HG02759 (cell line): Measurements from ENCODE around the gene CNDP2.

ENCODE experiments used
- ATAC-seq: cut with Tn5 transposase; IDR thresholded peaks from one replicate; pipeline ENCODE4 v1.9.1; 2021; ENCODE audit warnings: mild to moderate bottlenecking, moderate library complexity; ENCODE audit not compliant: unreplicated experiment

Gene CNDP2

DNA sequence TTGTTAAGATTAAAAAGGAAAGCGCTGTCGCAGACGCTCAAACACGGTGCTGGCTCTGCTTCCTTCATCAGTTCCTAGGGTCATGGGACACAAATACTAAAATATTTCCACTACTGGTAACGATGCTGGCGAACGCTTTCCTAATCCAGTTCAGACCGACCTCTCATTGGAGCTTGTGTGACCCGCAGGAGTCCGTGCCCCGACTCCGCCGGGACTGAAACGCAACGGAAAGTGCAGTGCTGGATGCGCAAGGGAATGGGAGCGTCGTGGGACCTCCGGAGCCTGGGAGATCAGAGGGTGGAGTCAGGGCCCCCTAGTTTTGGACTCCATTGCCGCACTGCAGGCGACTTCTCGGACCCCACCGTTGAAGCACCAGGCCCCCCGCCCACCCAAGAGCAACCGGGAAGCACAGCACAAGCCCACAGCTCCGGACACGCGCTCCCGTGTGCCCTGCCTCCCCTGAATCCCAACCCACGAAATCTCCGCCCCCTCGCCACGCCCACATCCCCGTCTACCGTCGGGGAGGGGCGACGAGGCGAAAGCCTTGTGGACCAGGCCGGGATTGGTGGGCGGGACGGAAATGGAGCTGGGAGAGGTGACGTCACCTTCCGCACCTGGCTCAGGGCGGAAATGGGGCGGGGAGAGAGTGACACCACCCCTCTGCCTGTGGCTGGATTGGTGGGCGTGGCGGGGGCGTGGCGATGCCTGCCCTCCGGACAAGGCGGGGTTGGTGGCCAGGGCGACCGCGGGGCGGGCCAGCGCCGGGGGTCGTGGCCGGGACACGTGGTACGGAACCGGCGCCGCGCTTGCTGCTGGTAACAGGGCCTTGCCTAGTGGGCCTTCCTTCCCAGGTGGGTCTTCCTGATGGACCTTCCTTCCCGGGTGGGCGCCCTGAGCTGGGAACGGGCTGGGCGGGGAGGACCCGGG is at the start of gene CNDP2:
Gene CNDP2, plus strand, starts transcription at position 783 of the 927 bp plus-strand sequence. CDS start 3,611 bp downstream, outside the sequence.
- ATAC-seq, result peak; percentile 79

DNA sequence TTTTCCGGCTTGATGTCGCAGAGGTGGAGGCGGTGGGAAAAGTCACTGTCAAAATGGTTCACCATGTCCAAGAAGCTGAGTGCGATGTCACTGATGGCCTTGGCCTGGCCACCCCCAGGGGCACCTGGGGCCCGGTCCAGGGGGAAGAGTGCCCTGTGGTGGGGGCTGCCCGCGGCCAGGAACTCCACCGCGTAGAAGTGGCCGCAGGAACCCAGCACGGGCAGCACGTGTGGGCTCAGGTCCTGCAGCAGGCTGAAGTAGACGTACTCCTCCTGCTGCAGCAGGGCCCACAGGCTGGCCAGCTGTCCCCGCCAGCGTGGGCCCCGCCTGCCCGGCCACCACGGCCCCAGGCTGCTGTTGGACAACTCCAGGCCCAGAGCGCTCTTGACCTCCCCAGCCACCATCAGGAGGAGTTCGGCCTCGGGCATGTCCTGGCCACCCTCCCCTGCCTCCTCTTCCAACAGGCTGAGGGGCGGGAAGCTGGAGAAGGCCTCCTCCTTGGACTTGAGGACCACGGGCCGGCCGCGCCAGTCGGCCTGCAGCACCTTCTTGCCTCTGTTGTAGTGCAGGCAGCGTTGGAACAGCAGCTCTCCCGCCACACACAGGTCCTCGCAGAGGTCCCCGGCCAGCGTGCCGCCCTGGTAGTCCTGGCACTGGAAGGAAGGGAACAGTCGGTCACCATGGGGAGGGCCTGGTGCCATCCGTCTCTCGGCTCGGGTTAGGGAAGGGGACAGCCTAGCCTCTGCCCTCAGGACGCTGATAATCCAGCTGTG is 49.3 kb upstream of the CNDP2 start:
- ATAC-seq, result no peak

DNA sequence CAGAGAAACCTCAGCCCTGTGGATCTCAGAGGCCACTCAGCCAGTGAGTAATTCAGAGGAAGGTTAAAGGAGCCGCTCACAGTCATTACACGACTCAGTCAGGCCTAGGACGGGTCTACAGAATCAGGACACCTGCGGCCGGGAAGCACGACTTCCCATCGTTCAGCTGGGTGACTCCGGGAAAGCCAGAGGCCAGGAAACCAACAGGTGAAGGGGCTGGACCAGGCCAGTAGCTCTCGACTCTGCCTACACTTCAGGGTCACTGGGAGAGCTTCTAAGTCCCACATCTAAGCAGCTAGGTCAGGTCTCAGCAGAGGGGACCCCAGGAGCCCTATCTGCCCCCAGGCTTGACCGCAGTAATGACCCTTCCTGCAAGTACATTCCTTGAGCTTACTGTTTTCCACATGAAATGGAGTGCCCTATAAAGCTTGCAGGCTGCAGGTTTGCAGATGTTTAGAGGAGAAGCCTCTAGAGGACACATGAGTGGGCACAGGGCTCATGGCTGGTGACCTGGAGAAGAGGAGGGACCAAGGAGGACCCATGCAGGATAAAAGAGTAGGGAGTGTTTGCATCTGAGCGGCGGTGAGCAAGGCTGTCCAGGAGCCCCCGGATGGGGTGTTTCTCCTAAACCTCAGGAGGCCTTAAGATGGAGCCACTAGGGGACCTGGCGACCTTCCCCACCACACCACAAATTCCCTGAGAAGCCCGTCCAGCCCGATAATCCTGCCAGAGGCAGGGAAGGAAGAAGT is 48.6 kb upstream of the CNDP2 start:
- ATAC-seq, result no peak

DNA sequence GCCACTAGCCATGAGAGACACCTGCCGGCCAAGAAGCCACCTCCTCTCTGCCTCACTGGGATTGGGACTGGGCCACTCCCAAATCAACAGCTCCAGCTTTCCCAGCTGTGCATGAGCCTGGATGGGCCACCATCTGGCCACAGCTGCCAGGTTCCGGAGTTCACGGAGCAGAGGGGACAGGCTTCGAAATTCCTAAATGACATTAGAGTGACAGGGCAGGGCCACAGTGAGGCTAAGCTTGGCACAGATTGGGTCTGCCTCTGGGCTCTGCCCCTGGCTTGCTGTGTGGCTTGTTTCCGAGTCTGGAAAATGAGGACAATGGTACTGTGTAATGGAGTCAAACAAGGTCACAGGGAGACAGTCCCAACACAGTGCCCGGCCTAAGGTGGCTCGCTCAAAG is 45.5 kb upstream of the CNDP2 start:
- ATAC-seq, result no peak

DNA sequence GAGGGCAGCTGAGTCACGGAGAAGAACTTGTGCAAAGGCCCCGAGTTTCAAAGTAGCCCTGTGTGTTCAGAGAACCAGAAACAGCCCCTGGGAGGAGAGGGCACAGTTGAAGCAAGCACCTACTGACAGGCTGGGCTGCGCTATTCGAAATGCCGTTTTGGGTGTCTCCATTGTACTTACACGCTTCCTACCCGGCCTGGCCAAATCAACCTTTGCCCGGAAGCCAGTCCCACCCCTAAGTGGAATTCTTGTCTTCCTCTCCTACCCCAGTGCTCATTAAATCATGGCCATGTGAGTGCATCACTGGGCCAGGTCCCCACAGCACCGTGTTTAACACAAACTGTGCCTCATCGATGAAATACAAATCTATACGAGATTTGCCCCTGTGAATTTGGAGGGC is 45.0 kb upstream of the CNDP2 start:
- ATAC-seq, result no peak

DNA sequence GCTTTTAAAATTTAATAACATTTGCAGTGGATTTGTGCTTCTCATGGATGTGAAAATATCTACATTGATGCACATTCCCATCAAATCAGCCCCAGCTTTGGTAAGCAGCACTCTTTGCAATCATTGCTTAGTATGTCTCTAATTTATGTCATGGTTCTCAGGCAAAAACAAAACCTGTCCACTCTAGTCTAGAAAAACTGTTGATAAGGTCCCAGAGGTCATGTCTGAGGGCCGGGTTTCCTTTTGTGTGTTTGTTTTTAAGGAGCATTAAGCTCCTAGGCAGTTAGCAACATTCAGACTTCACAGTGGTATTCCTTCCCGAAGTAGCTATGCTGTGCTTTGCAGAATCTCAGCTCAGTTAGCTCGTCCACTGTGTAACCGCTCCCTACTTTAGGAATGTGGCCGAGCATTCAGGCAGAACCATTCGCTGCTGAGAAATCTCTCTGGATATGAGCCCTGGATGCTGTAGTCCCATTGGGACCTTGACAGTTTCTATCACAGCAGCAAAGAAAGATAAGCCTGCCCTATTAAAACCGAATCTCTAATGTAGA is 43.1 kb upstream of the CNDP2 start:
- no peak for ATAC-seq

DNA sequence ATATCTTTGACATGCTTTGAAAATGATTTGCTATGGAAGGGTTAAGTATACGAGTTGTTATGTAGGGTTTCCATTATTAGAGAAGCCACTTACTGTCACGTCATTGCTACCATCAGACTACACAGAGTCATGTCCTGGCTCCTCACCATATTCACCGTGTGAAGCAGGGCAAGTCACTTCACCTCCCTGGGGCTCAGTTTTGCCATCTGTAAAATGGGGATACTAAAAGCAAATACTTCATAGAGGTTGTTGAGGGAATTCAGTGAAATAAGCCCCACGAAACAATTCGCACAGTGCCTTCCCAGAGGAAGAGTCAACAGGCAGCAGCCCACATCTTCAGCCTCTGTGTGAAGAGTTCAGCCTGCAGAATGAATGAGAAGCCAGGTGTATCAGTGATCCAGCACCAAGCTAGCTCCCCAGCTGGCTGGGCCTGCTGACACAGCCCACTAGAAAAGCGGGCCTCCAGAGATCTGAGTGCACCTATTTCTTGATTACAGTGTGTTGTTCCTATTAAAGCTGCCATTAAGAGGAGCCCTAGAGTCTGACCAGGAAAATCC is 42.4 kb upstream of the CNDP2 start:
- no peak for ATAC-seq

DNA sequence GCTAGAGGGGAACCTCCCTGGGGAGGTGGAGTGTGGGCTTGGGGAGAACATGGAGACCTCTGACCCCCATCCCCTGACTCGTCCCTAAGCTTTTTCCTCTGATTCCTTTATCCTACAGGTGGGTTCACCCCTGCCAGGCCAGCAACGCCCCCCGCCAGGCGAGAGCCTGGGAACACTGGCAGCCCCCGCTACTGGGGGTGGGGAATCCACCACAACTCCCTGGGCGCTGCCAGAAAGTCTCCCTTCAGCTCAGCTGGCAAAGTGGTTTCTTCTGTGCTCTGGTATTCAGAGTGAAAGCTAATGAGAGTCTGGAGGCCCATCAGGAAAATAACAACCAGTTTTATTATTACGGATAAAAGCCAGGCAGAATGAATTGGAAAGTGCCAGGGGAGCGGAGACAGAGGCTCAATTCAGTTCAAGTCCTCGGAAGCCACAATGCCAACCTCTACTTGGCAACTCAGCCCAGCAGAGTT is 41.8 kb upstream of the CNDP2 start:
- ATAC-seq, result no peak

DNA sequence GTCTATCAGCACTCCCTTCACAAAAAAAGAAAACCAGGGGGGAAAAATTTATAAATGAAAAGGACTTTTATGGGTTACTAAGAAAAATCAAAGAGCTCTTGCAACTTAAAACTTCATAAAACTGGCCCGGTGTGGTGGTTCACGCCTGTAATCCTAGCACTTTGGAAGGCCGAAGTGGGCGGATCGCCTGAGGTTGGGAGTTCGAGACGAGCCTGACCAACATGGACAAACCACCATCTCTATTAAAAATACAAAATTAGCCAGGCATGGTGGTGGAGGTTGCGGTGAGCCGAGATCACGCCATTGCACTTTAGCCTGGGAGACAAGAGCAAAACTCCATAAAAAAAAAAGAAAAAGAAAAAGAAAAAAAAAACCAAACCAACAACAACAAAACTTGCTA is 40.8 kb upstream of the CNDP2 start:
- no peak for ATAC-seq

DNA sequence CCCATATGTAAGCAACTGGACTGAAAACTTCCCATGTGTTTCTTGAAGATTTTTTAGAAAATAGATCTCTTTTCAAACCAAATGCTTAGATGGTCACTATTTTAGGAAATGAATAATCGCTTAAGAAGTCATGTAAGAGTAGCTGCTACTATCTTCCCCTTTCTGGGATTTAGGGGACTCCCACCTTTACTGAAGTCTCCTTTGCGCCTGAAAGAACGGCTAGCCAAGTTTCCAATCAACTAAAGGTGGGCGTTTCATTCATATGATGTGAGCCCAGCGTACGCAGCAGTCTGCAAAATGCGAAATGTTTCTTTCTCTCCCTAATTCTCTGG is 40.2 kb upstream of the CNDP2 start:
- ATAC-seq, result no peak

DNA sequence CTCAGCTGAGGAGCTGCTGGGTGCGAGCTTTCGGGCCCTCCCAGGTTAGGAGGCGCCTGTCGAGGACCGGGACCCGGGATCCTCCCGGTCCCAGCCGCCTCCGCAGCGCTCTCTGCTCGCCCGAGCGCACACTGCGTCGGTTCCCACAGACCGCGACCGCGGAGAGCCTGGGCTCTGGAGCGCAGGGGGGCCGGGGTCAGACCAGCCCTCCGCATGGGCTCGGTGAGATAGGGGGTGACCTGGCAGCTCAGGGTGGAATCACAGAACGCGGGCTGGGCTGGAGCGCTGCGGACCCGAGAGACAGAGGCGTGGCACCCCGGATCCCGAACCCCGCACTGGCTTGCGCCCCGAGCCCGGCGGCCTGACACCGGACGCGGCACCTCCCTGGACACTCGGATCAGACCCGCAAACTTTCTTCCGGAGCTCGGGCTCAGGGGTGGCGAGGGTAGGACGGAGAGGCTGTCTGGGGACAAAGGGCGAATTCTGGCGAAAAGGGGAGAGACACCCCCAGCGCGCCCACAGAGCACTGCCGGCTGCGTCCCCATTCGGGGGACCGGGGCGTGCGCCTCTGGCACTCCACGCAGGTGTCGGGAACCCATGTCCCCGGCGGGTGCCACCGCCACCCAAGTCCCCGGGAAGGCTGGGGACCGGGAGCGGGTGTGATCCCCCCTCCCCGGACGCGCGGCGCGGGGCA is 39.7 kb upstream of the CNDP2 start:
- no peak for ATAC-seq

DNA sequence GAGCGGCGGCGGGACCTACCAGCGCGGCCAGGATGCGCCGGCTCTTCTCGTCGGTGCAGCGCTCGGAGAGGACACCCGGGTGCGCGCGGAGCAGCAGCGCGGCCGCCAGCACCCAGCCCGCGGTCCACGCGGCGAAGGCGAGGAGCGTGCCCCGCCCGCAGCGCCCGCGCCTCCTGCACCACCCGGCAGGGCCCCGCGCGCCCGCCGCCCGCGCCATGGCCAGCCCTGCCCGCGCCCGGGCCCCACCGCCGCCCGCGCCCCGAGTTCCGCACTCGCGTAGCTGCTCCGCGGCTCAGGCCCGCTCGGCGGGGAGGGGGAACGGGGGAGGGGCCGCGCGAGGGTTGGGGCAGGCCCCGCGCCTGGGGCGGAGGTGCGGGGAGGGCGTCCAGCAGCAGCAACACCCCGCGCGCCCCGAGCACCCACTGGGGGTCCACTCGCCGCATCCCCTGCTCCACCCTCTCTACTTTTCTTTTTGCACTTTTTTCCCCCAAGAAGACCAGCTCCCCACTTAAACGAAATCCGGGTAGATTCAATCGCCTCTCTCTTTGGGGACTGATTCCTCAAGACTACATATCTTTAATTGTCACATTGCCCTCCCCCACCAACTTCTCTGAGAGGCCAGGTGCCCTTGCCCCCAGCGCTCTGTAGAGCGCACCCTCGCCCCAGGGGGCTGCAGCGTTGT is 39.0 kb upstream of the CNDP2 start, which contains the start of gene DIPK1C:
Gene DIPK1C, minus strand, starts transcription at position 266 of the 682 bp plus-strand sequence. Its CDS starts 49 bp downstream, at position 217.
- ATAC-seq, result no peak

DNA sequence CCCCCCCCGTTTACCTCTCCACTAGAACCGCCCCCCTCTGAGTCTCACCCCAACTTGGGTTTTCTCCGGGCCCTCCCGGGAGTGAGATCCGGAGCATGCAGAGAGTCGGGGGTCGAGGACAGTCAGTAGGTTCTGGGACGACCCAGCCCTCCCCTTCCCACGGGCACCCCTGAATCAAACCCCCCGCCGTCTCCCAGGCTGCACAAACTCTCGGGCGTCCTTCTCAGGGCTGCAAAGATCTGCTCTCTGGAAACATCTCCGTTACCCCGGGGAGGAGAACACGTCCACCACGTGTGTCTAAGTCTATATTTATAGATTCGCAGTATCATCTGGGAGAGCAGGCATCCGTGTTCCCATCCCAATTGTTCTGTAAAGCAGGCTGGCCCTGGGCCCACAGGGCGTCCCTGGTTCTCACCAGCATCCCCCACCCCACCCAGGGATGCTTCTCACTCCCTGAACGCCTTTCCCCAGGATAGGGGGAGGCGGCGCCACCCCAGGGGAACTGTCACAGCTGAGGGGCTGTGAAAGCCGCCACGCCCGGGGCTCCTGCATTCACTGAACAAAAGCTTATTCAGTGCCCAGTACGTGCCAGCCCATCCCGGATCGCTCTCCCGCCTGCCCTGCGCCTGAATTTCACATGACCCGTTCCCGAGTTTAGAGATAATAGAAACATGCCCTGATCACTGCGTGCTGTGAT is 38.3 kb upstream of the CNDP2 start:
- no peak for ATAC-seq

DNA sequence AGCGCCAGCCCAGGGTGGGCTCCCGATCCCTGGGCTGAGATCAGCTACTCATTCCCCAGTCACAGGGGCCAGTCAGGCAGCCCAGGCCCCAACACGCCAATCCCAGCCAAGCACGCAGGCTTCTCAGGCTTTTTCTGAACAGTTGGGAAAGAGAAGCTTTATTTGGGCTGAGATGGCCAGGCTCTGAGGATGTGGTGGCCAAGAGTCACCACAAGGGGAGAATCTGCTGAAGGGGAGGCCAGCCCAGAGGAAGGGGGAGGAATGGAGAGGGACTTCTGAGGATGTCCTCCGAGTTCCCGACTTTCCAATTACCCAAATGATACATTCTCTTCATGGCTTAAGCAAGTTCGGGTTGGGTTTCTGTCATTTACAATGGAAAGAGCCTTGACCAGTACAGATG is 36.3 kb upstream of the CNDP2 start:
- ATAC-seq, result no peak

DNA sequence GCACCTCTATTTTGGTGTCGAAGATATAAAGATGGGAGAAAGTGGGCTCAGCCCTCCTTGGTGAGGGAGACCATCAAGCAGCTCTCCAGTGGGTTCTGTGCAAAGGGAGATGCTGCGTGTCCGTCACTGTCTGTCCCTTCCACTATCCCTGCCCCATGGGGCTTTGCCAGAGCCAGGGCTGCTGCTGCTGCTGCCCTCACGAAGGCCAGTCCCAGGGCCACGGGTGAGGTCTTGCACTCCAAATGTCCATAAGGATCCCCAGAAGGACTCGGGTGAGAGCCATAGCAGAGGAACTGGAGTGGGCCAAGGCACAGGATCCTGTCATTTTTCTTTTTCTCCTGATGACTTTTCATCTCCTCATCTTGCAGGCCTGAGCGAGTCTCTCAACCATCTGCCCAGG is 35.3 kb upstream of the CNDP2 start:
- ATAC-seq, result no peak

DNA sequence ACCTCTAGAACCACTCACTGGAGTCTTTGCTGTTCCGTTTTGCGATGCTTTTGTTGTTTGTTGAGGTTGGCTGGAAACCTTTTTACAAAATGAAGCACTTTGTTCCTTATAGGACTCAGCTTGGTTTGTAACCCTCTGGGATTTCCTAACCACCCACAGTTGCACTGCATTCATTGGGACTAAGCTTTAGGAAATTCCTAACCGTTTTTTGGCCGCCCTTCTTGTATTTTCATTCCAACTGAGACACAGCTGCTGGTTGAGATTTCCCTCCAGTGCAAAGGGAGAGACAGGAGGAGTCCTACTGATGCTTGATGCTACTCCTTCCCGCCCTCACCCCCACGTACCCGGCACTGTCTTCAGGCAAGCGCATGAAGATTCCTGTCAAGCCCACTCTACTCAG is 32.9 kb upstream of the CNDP2 start:
- no peak for ATAC-seq

DNA sequence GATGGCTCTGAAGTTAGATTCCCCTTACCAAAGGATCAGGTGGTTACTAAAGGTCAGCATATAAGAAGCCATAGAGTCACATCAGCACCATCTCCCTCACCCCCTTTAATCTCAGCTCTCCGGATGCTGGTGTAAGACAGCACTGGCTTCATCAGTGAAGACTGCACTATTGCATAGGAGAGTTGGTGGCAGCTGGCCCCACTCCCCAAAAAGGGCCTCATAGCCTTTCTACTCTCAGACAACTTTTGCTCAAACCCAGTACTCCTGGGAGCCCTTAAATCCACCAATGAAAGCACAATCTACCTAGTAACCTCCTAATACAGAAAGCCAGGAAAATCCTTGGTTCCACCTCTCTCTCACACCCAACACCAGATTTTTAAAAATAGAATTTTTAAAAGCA is 32.2 kb upstream of the CNDP2 start:
- no peak for ATAC-seq

DNA sequence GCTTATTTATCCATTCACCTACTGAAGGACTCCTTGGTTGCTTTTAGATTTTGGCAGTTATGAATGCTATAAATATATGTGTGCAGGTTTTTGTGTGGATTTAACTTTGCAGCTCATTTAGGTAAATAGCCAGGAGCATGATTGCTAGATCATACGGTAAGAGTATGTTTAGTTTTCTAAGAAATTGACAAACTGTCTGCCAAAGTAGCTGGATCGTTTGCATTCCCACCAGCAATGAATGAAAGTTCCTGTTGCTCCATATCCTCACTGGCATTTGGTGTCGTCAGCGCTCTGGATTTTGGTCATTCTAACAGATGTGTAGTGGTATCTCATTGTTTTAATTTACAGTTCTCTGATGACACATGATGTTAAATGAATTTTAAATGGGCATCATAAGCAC is 30.4 kb upstream of the CNDP2 start:
- no peak for ATAC-seq

DNA sequence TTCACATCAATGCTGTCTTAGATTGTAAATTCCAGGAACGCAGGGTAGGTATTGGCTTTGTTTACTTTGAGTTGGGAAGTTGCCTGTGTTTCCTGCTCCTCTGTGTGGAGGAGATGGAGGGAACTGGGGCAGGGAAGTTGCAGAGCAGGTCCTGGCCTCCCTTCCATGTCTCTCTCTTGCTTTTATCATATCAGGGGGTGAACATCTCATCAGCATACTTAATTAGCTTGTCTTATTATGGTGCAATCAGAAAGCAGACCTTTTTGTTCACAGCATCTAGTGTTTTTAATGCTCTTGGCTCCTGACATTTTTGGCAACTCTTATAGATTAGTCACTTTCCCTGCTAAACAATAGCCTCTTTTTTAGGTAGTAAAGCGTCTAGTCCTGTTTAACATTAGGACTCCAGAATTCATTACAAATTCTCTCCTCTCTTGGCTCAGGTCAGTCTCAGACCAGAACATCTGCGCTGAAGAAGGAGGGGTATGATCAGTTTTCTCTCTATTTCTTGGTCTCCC is 27.6 kb upstream of the CNDP2 start:
- ATAC-seq, result no peak
